A549 treated with dexamethasone at 1 μM for 4 hours (cell line): ENCODE measurements around the gene NUDT4B. TPM values are rescaled to one million over a fixed set of nuclear protein-coding genes. Genes with fewer than 3 reads are reported as not detected.

Experiments
- total RNA-seq: library from RNA; stranded (reverse); fragments of 200-300 nt; extraction: Qiagen RNA extraction; gene quantifications from 5 replicates; pipeline ENCODE4 v1.2.3, GENCODE V29; 2022

NUDT4B gene
- total RNA-seq, result 0.58 to 1.9 TPM (median 1.1 TPM) in 5 replicates

GRCh38 chr1:148748563-148749334 is at the start of gene NUDT4B:
Gene NUDT4B, plus strand, starts transcription at chr1:148748774. Its CDS starts 179 bp downstream, at chr1:148748953.

Other genes starting within 250 kb of the NUDT4B start
- gene NBPF14, start 152.8 kb upstream of the NUDT4B start, total RNA-seq, result 24.4 to 32.9 TPM (median 28.9 TPM) in 5 replicates
- 5.3 to 8.1 TPM (median 6.2 TPM) in 5 replicates for gene PDE4DIP, start 95.7 kb downstream of the NUDT4B start, total RNA-seq